ENCODE data around the gene ZNF705A.

- TF ChIP-seq MAX (IDR thresholded peaks at IDR 0.05; ENCODE audit: low read depth, low read length), result no peak
- TF ChIP-seq CTCF (IDR thresholded peaks at IDR 0.05 in 2 of 3, conservative IDR thresholded peaks at IDR 0.05 in 1 of 3; ENCODE audit: control insufficient read depth in 2 of 3, extremely low read depth in 1 of 3, insufficient read depth in 1 of 3, low read depth in 3 of 3, low read length in 3 of 3), result no peak
- no peak for TF ChIP-seq CHD2 (IDR thresholded peaks at IDR 0.05; ENCODE audit: borderline replicate concordance, low read depth, low read length)
- TF ChIP-seq POLR2A (IDR thresholded peaks at IDR 0.05; ENCODE audit: low read depth, low read length), result no peak
- TF ChIP-seq HDAC2 (IDR thresholded peaks at IDR 0.05), result no peak
- TF ChIP-seq USF2 (IDR thresholded peaks at IDR 0.05; ENCODE audit: borderline replicate concordance, low read depth, low read length), result no peak
These were observed 33.5 kb upstream of the ZNF705A start, which contains the start of gene CLEC4A for GRCh38 chr12:8123124-8123912.

Measured in GM12878 (cell line).